Nephron progenitor cell (in vitro differentiated cells): ENCODE measurements around the gene GLUL.
"Not testable (repeated sequence)": the region's sequence is repeated elsewhere in the genome, so short reads cannot be mapped to it uniquely, and the experiment has no call there.

Experiments used
- DNase-seq: peaks from one replicate; pipeline ENCODE4 v3.0.0; 2021
- H3K27ac Mint-ChIP-seq: 2 replicates; pipeline ENCODE4 v1.8.0; 2021; ENCODE audit warnings: mild to moderate bottlenecking, moderate library complexity, mixed read lengths
- H3K27me3 Mint-ChIP-seq: 2 replicates; pipeline ENCODE4 v1.8.0; 2021; ENCODE audit warnings: mild to moderate bottlenecking, low read depth, mixed read lengths; ENCODE audit not compliant: poor library complexity
- H3K36me3 Mint-ChIP-seq: 2 replicates; pipeline ENCODE4 v1.8.0; 2021; ENCODE audit warnings: low read depth, mixed read lengths
- H3K4me1 Mint-ChIP-seq: 2 replicates; pipeline ENCODE4 v1.8.0; 2021; ENCODE audit warnings: mixed read lengths
- H3K4me3 Mint-ChIP-seq: 2 replicates; pipeline ENCODE4 v1.8.0; 2021; ENCODE audit warnings: mild to moderate bottlenecking, moderate library complexity, mixed read lengths
- H3K9me3 Mint-ChIP-seq: 2 replicates; pipeline ENCODE4 v1.8.0; 2021; ENCODE audit warnings: mild to moderate bottlenecking, moderate library complexity, mixed read lengths
- CTCF ChIP-seq: fragments of 200-600 bp; sonication (generic); IDR thresholded peaks from 2 replicates; pipeline ENCODE4 v1.5.0; 2021; ENCODE audit warnings: antibody characterized with exemption

The GLUL gene

GRCh38 chr1:182340233-182341058 is 51.1 kb downstream of the GLUL start:
- H3K4me1 Mint-ChIP-seq, result peaks cover 28% of the 10 kb centered on the region
- no peak overlapping the region for H3K27ac Mint-ChIP-seq
- H3K27me3 Mint-ChIP-seq, result peaks cover 9% of the 10 kb centered on the region
- no peak for DNase-seq
- TF ChIP-seq CTCF, result no peak
- H3K4me3 Mint-ChIP-seq, result no peak overlapping the region
- no peaks in the 10 kb centered on the region for H3K9me3 Mint-ChIP-seq
- no peaks in the 10 kb centered on the region for H3K36me3 Mint-ChIP-seq

- H3K27ac Mint-ChIP-seq, result no peak overlapping the region
- TF ChIP-seq CTCF, result no peak
- H3K4me3 Mint-ChIP-seq, result no peak overlapping the region
- no peaks in the 10 kb centered on the region for H3K36me3 Mint-ChIP-seq
- no peak for DNase-seq
- peaks cover 28% of the 10 kb centered on the region for H3K4me1 Mint-ChIP-seq
- H3K9me3 Mint-ChIP-seq, result no peaks in the 10 kb centered on the region
- H3K27me3 Mint-ChIP-seq, result peaks cover 9% of the 10 kb centered on the region
Measured at GRCh38 chr1:182339684-182340083, 51.9 kb downstream of the GLUL start.

GRCh38 chr1:182338806-182339370 is 52.7 kb downstream of the GLUL start:
- DNase-seq, result no peak
- Mint-ChIP-seq H3K4me3 (no peak overlapping the region), H3K36me3 (no peaks in the 10 kb centered on the region), H3K4me1 (peaks cover 33% of the 10 kb centered on the region), H3K9me3 (no peaks in the 10 kb centered on the region), H3K27ac (no peak overlapping the region), H3K27me3 (peaks cover 2% of the 10 kb centered on the region)
- TF ChIP-seq CTCF, result no peak

GRCh38 chr1:182337736-182338571 is 53.6 kb downstream of the GLUL start:
- H3K4me3 Mint-ChIP-seq, result no peak overlapping the region
- no peak for DNase-seq
- no peak for TF ChIP-seq CTCF
- peaks cover 34% of the 10 kb centered on the region for H3K4me1 Mint-ChIP-seq
- peaks cover 2% of the 10 kb centered on the region for H3K27me3 Mint-ChIP-seq
- peak overlapping the region; percentile 96 for H3K27ac Mint-ChIP-seq
- H3K9me3 Mint-ChIP-seq, result no peaks in the 10 kb centered on the region
- H3K36me3 Mint-ChIP-seq, result no peaks in the 10 kb centered on the region

GRCh38 chr1:182335771-182336566 is 55.6 kb downstream of the GLUL start:
- H3K4me3 Mint-ChIP-seq, result no peak overlapping the region
- peaks cover 34% of the 10 kb centered on the region for H3K4me1 Mint-ChIP-seq
- no peaks in the 10 kb centered on the region for H3K9me3 Mint-ChIP-seq
- peaks cover 2% of the 10 kb centered on the region for H3K27me3 Mint-ChIP-seq
- DNase-seq, result no peak
- TF ChIP-seq CTCF, result no peak
- no peaks in the 10 kb centered on the region for H3K36me3 Mint-ChIP-seq
- H3K27ac Mint-ChIP-seq, result peak overlapping the region; percentile 80

- H3K27ac Mint-ChIP-seq, H3K9me3 Mint-ChIP-seq, H3K36me3 Mint-ChIP-seq, H3K27me3 Mint-ChIP-seq, DNase-seq, H3K4me3 Mint-ChIP-seq: not testable (repeated sequence)
- H3K4me1 Mint-ChIP-seq, result peaks cover 31% of the 10 kb centered on the region
Measured at GRCh38 chr1:182333071-182333571, 58.5 kb downstream of the GLUL start.
